RWPE2 (cell line): ENCODE measurements around the gene SH3BP5L.

ENCODE experiments used
- ATAC-seq: fragments of 200-7000 bp; cut with Tn5 transposase; 3 replicates; pipeline ENCODE4 v1.9.1; 2021; ENCODE audit warnings: low read depth
- DNase-seq: peaks from one replicate; pipeline ENCODE4 v3.0.0-alpha.2; 2020; ENCODE audit warnings: low spot score
- H3K27ac ChIP-seq: fragments of 450-650 bp; 2 replicates; pipeline ENCODE4 v1.5.1; 2017; ENCODE audit warnings: mild to moderate bottlenecking; ENCODE audit not compliant: poor library complexity, severe bottlenecking
- H3K27me3 ChIP-seq: fragments of 250-450 bp; sonication (Bioruptor Pico); 2 replicates; pipeline ENCODE4 v1.5.1; 2021; ENCODE audit warnings: mild to moderate bottlenecking, moderate library complexity; ENCODE audit not compliant: insufficient read depth, poor library complexity, severe bottlenecking
- H3K36me3 ChIP-seq: fragments of 250-450 bp; sonication (Bioruptor Pico); 2 replicates; pipeline ENCODE4 v1.5.1; 2020; ENCODE audit warnings: low read depth, mild to moderate bottlenecking, moderate library complexity
- H3K4me1 ChIP-seq: fragments of 250-450 bp; sonication (Bioruptor Pico); 2 replicates; pipeline ENCODE4 v1.5.1; 2021; ENCODE audit warnings: mild to moderate bottlenecking, moderate library complexity; ENCODE audit not compliant: insufficient read depth, poor library complexity, severe bottlenecking
- H3K4me3 ChIP-seq: fragments of 250-450 bp; sonication (Bioruptor Pico); 2 replicates; pipeline ENCODE4 v1.5.1; 2021; ENCODE audit warnings: mild to moderate bottlenecking, moderate library complexity; ENCODE audit not compliant: severe bottlenecking
- H3K9me3 ChIP-seq: fragments of 250-450 bp; sonication (Bioruptor Pico); 2 replicates; pipeline ENCODE4 v1.5.1; 2021; ENCODE audit warnings: mild to moderate bottlenecking, moderate library complexity; ENCODE audit not compliant: severe bottlenecking
- TF ChIP-seq, protein P1 (sequence below): fragments of 450-650 bp; IDR thresholded peaks from one replicate; pipeline ENCODE4 v1.5.1; 2017; ENCODE audit warnings: mild to moderate bottlenecking, moderate library complexity; ENCODE audit not compliant: poor library complexity, severe bottlenecking

Gene SH3BP5L

GRCh38 chr1:248816042-248816851, 9.5 kb downstream of the SH3BP5L start:
- H3K9me3 ChIP-seq, result no peaks in the 10 kb centered on the region
- DNase-seq (no peak), ATAC-seq (no peak)
- H3K4me1 ChIP-seq, result no peaks in the 10 kb centered on the region
- H3K27me3 ChIP-seq, result no peaks in the 10 kb centered on the region
- H3K4me3 ChIP-seq, result no peak overlapping the region
- no peak overlapping the region for H3K27ac ChIP-seq
- H3K36me3 ChIP-seq, result peaks cover 12% of the 10 kb centered on the region
- TF ChIP-seq, protein P1, sequence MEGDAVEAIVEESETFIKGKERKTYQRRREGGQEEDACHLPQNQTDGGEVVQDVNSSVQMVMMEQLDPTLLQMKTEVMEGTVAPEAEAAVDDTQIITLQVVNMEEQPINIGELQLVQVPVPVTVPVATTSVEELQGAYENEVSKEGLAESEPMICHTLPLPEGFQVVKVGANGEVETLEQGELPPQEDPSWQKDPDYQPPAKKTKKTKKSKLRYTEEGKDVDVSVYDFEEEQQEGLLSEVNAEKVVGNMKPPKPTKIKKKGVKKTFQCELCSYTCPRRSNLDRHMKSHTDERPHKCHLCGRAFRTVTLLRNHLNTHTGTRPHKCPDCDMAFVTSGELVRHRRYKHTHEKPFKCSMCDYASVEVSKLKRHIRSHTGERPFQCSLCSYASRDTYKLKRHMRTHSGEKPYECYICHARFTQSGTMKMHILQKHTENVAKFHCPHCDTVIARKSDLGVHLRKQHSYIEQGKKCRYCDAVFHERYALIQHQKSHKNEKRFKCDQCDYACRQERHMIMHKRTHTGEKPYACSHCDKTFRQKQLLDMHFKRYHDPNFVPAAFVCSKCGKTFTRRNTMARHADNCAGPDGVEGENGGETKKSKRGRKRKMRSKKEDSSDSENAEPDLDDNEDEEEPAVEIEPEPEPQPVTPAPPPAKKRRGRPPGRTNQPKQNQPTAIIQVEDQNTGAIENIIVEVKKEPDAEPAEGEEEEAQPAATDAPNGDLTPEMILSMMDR, result no peak

GRCh38 chr1:248815407-248816034, 10.2 kb downstream of the SH3BP5L start:
- no peaks in the 10 kb centered on the region for H3K27me3 ChIP-seq
- ATAC-seq, result no peak
- peaks cover 10% of the 10 kb centered on the region for H3K36me3 ChIP-seq
- no peak for DNase-seq
- H3K27ac ChIP-seq, result no peak overlapping the region
- TF ChIP-seq, protein P1, result no peak
- no peak overlapping the region for H3K4me3 ChIP-seq
- H3K4me1 ChIP-seq, result no peaks in the 10 kb centered on the region
- H3K9me3 ChIP-seq, result no peaks in the 10 kb centered on the region

- Histone ChIP-seq H3K9me3 (no peaks in the 10 kb centered on the region), H3K4me1 (no peaks in the 10 kb centered on the region), H3K27me3 (no peaks in the 10 kb centered on the region), H3K4me3 (no peak overlapping the region), H3K27ac (no peak overlapping the region), H3K36me3 (peaks cover 9% of the 10 kb centered on the region)
- DNase-seq (no peak), ATAC-seq (no peak)
- TF ChIP-seq, protein P1, result no peak
These were observed 11.4 kb downstream of the SH3BP5L start for GRCh38 chr1:248814351-248814750.

DNA sequence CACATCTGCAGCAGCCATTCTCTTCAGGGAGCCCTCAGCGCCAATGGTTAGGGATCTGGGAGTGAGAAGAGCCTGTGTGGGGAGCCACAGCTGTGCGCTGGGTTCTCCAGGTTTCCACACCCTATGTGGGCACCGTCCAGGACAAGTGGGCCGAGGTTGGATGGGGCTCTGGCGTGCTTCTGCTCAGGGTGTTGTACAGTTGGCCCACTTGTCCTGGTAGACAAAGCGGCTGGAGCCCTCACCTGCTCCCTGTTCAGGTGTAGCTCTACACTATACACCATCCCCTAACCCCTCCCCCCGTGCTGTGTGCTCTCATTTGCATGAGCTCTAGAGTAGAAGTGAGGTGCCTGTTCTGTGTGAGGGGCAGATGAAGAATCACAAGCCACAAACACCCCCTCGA, 12.2 kb downstream of the SH3BP5L start:
- no peak overlapping the region for H3K27ac ChIP-seq
- H3K27me3 ChIP-seq, result no peaks in the 10 kb centered on the region
- no peaks in the 10 kb centered on the region for H3K9me3 ChIP-seq
- ATAC-seq (no peak), DNase-seq (no peak)
- no peaks in the 10 kb centered on the region for H3K4me1 ChIP-seq
- no peak overlapping the region for H3K4me3 ChIP-seq
- TF ChIP-seq, protein P1, result no peak
- peaks cover 9% of the 10 kb centered on the region for H3K36me3 ChIP-seq
